Chondrocyte (in vitro differentiated cells): ENCODE results near the gene CTDP1. TPM values are rescaled to one million over a fixed set of nuclear protein-coding genes. Genes with fewer than 3 reads are reported as not detected.

Source experiments
- DNase-seq: peaks from one replicate; pipeline ENCODE4 v3.0.0; 2021; ENCODE audit warnings: mixed read lengths, low spot score
- H3K27ac Mint-ChIP-seq: one replicate; pipeline ENCODE4 v1.8.0; 2021; ENCODE audit warnings: mild to moderate bottlenecking, moderate library complexity, mixed read lengths; ENCODE audit not compliant: unreplicated experiment
- H3K27me3 Mint-ChIP-seq: 2 replicates; pipeline ENCODE4 v1.8.0; 2021; ENCODE audit warnings: low read depth, mixed read lengths
- H3K36me3 Mint-ChIP-seq: 2 replicates; pipeline ENCODE4 v1.8.0; 2021; ENCODE audit warnings: low read depth, mixed read lengths
- H3K4me1 Mint-ChIP-seq: 2 replicates; pipeline ENCODE4 v1.8.0; 2021; ENCODE audit warnings: low read depth, mild to moderate bottlenecking, mixed read lengths
- H3K4me3 Mint-ChIP-seq: one replicate; pipeline ENCODE4 v1.8.0; 2021; ENCODE audit warnings: mild to moderate bottlenecking, moderate library complexity, mixed read lengths; ENCODE audit not compliant: unreplicated experiment
- H3K9me3 Mint-ChIP-seq: 2 replicates; pipeline ENCODE4 v1.8.0; 2021; ENCODE audit warnings: low read depth, mixed read lengths
- total RNA-seq: library from RNA; stranded (reverse); gene quantifications from 3 replicates; pipeline ENCODE4 v1.2.1, GENCODE V29; 2021
- TF ChIP-seq, protein P1 (sequence below): fragments of 200-600 bp; sonication (generic); IDR thresholded peaks from 2 replicates; pipeline ENCODE4 v1.5.0; 2021; ENCODE audit warnings: antibody characterized with exemption, mild to moderate bottlenecking, moderate library complexity

The CTDP1 gene
- total RNA-seq, 1 donor from 2014 or later: 21.0 TPM

DNA sequence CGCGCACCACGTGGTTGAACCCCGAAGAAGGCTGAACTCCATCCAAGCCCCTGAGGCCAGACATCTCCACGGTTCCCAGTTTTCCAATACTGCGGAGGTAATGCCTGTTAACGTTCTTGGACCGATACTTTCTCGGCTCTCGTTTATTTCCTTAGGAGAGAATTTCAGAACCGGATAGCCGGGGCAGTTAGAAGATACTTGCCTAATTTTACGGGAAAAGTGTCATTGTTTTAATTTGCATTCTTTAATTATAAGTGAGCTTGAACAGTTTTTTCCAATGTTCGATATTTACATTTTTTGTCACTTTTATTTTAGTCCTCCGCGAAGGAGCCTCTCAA is 107.9 kb downstream of the CTDP1 start:
- peaks cover 37% of the 10 kb centered on the region for H3K27me3 Mint-ChIP-seq
- H3K4me3 Mint-ChIP-seq: no peak overlapping the region
- no peak for DNase-seq

DNA sequence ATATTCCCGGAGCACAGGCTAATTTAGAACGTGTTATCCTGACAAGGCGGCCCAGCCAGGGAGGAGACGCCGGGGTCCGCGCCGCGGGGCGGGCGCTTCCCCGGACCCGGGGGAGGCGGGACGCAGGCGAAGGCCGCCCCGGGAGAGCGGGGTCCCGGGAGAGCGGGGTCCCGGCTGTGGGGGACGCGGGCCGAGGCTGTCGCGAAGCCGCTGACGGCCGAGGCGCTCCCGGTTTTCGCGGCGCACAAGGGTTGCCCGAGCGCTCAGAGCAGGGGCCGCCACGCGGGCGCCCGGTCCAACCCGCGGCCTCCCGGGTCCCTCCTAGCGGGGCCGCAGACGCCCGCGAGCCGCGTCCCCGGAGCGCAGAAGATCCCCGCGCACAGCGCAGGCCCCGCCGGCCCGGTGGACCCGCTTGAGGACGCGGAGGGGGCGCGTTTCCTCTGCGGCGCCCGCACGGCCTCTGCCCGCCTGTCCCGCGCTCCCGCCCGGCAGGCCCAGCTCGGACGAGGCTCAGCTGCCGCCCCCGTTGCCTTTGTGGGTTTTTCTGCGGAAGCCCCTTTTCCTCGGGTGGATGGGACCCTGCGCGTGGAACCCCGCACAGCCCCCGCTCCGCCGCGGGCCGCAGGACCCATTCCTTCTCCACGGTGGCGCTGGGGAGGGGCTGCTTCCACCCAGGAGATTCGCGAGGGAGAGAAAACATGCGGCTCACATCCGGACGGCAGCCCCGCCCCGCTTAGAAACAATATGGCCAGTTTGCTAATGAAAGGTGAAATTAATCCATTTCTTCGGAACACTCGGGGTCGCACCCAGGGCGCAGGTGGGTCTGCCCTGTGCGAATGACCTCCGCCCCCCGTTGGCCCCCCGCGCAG is 108.5 kb downstream of the CTDP1 start:
- peaks cover 14% of the 10 kb centered on the region for H3K4me1 Mint-ChIP-seq
- TF ChIP-seq, protein P1, sequence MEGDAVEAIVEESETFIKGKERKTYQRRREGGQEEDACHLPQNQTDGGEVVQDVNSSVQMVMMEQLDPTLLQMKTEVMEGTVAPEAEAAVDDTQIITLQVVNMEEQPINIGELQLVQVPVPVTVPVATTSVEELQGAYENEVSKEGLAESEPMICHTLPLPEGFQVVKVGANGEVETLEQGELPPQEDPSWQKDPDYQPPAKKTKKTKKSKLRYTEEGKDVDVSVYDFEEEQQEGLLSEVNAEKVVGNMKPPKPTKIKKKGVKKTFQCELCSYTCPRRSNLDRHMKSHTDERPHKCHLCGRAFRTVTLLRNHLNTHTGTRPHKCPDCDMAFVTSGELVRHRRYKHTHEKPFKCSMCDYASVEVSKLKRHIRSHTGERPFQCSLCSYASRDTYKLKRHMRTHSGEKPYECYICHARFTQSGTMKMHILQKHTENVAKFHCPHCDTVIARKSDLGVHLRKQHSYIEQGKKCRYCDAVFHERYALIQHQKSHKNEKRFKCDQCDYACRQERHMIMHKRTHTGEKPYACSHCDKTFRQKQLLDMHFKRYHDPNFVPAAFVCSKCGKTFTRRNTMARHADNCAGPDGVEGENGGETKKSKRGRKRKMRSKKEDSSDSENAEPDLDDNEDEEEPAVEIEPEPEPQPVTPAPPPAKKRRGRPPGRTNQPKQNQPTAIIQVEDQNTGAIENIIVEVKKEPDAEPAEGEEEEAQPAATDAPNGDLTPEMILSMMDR: peak; percentile 34
- peak overlapping the region; percentile 40 for H3K4me3 Mint-ChIP-seq
- H3K27me3 Mint-ChIP-seq: peaks cover 37% of the 10 kb centered on the region
- no peaks in the 10 kb centered on the region for H3K9me3 Mint-ChIP-seq
- peak; percentile 61 for DNase-seq
- H3K27ac Mint-ChIP-seq: no peak overlapping the region
- H3K36me3 Mint-ChIP-seq: no peaks in the 10 kb centered on the region

More for the DNA sequence above, 107.9 kb downstream of the CTDP1 start:
- H3K4me1 Mint-ChIP-seq: peaks cover 14% of the 10 kb centered on the region
- no peaks in the 10 kb centered on the region for H3K9me3 Mint-ChIP-seq
- TF ChIP-seq, protein P1: no peak
- H3K36me3 Mint-ChIP-seq: no peaks in the 10 kb centered on the region
- no peak overlapping the region for H3K27ac Mint-ChIP-seq

DNA sequence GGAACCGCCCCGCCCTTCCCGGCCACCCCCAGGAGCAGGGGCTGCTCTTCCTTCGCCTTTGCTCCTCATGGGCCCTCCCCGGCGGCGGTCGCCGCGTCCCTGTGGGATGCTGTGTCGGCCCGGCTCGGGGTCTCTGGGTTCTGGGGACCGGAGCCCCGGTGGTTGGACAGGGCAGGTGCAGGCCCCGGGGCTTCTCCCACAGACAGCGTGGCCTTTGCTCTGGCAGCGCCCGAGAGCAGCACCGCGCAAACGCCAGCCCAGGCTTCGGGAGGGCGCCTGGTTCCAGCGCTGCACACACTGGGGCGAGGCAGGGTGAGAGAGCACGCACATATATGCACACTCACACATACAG is 109.1 kb downstream of the CTDP1 start:
- H3K36me3 Mint-ChIP-seq: no peaks in the 10 kb centered on the region
- peaks cover 35% of the 10 kb centered on the region for H3K27me3 Mint-ChIP-seq
- H3K27ac Mint-ChIP-seq: no peak overlapping the region
- no peak overlapping the region for H3K4me3 Mint-ChIP-seq
- no peaks in the 10 kb centered on the region for H3K9me3 Mint-ChIP-seq
- H3K4me1 Mint-ChIP-seq: peaks cover 14% of the 10 kb centered on the region
- TF ChIP-seq, protein P1: no peak
- no peak for DNase-seq

DNA sequence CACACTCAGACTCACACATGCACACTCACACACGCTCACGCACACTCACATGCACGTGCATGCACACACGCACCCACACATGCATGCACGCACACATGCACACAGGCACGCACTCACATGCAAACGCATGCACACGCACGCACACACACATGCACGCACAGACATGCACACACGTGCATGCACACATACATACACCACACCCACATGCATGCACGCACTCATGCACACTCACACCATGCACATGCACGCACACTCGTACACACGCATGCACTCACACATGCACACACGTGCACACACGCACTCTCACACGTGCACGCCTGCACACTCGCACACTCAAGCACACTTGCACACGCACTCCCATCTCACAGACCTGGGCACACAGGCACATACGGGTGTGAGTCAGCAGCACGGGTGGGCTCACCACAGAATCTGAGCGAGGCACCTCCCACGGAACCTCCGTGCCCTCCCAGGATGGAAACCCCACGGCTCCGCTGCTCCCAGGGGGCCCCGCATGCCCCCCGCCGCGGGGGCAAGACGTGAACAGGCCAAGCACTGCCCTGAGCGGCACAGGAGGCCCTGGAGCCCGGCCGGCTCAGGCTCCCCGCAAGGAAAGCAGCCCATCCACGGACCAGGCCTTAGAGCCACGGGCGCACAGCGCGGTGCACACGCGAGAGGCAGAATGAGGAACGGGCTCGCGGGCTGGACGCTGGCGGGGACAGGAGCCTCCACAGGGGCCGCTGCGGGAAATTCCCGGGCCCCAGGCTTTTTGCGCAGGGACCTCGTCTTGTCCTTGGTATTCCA is 109.7 kb downstream of the CTDP1 start:
- H3K4me1 Mint-ChIP-seq: peaks cover 14% of the 10 kb centered on the region
- no peaks in the 10 kb centered on the region for H3K36me3 Mint-ChIP-seq
- peaks cover 30% of the 10 kb centered on the region for H3K27me3 Mint-ChIP-seq
- no peak overlapping the region for H3K4me3 Mint-ChIP-seq
- peak; percentile 91 for DNase-seq
- no peak overlapping the region for H3K27ac Mint-ChIP-seq
- TF ChIP-seq, protein P1: no peak
- H3K9me3 Mint-ChIP-seq: no peaks in the 10 kb centered on the region
